Endothelial cell (in vitro differentiated cells): ENCODE results near the gene KLF15. TPM values are rescaled to one million over a fixed set of nuclear protein-coding genes. Genes with fewer than 3 reads are reported as not detected.

ENCODE experiments used
- DNase-seq: peaks from one replicate; pipeline ENCODE4 v3.0.0; 2021; ENCODE audit warnings: low spot score
- H3K27ac Mint-ChIP-seq: one replicate; pipeline ENCODE4 v1.8.0; 2021; ENCODE audit warnings: mixed read lengths, inconsistent platforms; ENCODE audit not compliant: unreplicated experiment
- H3K27me3 Mint-ChIP-seq: one replicate; pipeline ENCODE4 v1.8.0; 2021; ENCODE audit warnings: mild to moderate bottlenecking, moderate library complexity, mixed read lengths, inconsistent platforms; ENCODE audit not compliant: unreplicated experiment
- H3K36me3 Mint-ChIP-seq: one replicate; pipeline ENCODE4 v1.8.0; 2021; ENCODE audit warnings: mild to moderate bottlenecking, low read depth, mixed read lengths, inconsistent platforms; ENCODE audit not compliant: unreplicated experiment
- H3K4me1 Mint-ChIP-seq: one replicate; pipeline ENCODE4 v1.8.0; 2021; ENCODE audit warnings: mild to moderate bottlenecking, mixed read lengths, inconsistent platforms; ENCODE audit not compliant: unreplicated experiment
- H3K4me3 Mint-ChIP-seq: one replicate; pipeline ENCODE4 v1.8.0; 2021; ENCODE audit warnings: mild to moderate bottlenecking, mixed read lengths, inconsistent platforms; ENCODE audit not compliant: unreplicated experiment
- H3K9me3 Mint-ChIP-seq: one replicate; pipeline ENCODE4 v1.8.0; 2021; ENCODE audit warnings: mixed read lengths, inconsistent platforms; ENCODE audit not compliant: unreplicated experiment
- total RNA-seq: library from RNA; stranded (reverse); fragmentation: NEBNext Ultra II Directional; extraction: Animal tissue kit (Norgen Biotek cat#: 25700); gene quantifications from one replicate; pipeline ENCODE4 v1.2.1, GENCODE V29; 2021; ENCODE audit not compliant: unreplicated experiment
- TF ChIP-seq, protein P1 (sequence below): fragments of 200-600 bp; sonication (generic); IDR thresholded peaks from one replicate; pipeline ENCODE4 v1.5.0; 2021; ENCODE audit warnings: antibody characterized with exemption; ENCODE audit not compliant: unreplicated experiment

Gene KLF15
- total RNA-seq, 1 donor from 2014 or later: 0.67 TPM

DNA sequence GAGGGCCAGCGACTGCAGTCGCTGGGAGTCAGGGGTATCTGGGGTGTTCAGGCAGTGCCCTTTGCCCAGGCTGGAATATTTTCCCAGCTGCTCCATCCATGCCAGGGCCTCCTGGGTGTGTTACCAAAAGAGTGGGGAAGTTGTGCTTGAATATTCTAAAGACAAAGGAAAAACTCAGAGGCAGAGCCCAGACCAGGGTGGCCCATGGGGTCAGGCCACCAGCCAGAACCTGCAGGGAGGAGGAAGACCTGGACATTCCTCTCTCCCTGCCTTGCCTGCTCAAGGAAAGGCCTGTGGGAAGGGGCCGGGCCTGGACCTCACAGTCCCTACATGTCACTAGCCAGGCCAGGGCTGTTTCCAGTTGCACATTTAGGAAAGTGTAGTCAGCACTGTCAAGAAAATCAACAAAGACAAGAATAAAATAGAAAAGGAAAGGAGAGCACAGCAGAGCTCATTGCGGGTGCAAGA lies 16.0 kb upstream of the KLF15 start:
- Mint-ChIP-seq H3K36me3 (no peaks in the 10 kb centered on the region), H3K4me3 (no peak overlapping the region), H3K9me3 (no peaks in the 10 kb centered on the region), H3K27me3 (peaks cover 16% of the 10 kb centered on the region), H3K4me1 (no peaks in the 10 kb centered on the region), H3K27ac (no peak overlapping the region)
- TF ChIP-seq, protein P1, sequence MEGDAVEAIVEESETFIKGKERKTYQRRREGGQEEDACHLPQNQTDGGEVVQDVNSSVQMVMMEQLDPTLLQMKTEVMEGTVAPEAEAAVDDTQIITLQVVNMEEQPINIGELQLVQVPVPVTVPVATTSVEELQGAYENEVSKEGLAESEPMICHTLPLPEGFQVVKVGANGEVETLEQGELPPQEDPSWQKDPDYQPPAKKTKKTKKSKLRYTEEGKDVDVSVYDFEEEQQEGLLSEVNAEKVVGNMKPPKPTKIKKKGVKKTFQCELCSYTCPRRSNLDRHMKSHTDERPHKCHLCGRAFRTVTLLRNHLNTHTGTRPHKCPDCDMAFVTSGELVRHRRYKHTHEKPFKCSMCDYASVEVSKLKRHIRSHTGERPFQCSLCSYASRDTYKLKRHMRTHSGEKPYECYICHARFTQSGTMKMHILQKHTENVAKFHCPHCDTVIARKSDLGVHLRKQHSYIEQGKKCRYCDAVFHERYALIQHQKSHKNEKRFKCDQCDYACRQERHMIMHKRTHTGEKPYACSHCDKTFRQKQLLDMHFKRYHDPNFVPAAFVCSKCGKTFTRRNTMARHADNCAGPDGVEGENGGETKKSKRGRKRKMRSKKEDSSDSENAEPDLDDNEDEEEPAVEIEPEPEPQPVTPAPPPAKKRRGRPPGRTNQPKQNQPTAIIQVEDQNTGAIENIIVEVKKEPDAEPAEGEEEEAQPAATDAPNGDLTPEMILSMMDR: no peak
- no peak for DNase-seq

DNA sequence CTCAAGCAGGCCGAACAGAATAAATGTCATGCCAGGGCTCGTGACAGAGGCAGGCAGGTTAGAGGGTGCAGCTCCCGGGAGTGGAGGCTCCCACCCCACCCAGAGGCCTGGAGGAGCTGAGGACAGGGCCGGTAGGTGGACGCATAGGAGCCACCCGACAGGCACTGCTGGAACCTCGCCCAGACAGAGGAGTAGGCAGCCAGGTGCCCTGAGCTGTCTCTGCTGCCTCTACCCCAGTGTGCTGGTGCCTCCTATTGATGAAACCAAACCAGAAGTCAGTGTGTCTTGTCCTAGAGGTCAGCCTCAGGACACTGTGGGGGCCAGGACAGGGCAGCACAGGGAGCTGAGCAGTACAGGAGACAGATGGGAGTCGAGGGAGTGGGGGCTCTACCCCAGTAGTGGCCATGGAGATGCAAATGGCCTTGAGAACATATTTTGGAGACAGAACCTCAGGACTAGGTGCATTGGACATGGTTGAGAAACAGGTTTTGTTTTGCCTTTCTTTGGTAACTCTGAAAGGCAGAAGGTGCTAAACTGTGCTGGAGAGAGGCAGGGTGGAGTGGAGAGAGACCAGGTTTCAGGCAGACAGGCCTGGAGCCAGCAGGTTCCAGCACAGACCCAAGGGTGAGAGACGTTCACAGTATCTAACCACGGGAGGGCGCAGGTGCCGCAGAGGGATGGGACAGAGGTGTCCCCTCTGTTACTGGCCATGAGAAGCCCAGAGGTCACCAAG lies 15.4 kb upstream of the KLF15 start:
- TF ChIP-seq, protein P1: no peak
- no peak overlapping the region for H3K4me3 Mint-ChIP-seq
- no peak for DNase-seq
- H3K9me3 Mint-ChIP-seq: no peaks in the 10 kb centered on the region
- no peaks in the 10 kb centered on the region for H3K36me3 Mint-ChIP-seq
- H3K27me3 Mint-ChIP-seq: peaks cover 16% of the 10 kb centered on the region
- H3K27ac Mint-ChIP-seq: no peak overlapping the region
- no peaks in the 10 kb centered on the region for H3K4me1 Mint-ChIP-seq

DNA sequence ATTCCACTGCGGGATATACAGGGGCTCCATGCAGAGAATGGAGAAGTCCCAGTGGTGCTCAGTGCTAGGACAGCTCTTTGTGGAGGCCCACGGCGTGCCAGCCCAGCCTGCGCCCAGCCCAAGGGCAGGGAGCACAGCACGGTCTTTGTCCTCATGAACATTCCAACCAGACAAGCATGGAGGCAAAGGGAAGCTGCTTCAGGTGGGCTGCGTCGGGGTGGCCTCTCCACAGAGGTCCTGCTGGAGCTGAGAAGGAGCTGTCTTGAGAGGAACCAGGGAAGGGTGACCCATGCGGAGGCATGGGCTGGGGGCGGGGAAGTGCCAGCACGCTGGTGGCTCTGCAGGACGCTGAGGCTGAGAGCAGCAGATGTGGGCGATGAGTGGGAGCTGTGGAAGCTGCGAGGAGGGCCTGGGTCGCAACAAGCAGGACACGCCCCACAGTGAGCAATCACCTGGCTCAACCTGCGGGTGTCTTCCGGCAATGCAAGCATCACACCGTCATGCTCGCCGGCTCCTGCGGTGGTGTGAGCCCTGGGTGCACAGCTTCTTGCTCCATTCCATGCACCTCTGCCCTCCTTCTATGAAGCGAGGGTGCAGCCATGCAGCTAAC lies 14.0 kb upstream of the KLF15 start:
- TF ChIP-seq, protein P1: no peak
- no peaks in the 10 kb centered on the region for H3K36me3 Mint-ChIP-seq

DNA sequence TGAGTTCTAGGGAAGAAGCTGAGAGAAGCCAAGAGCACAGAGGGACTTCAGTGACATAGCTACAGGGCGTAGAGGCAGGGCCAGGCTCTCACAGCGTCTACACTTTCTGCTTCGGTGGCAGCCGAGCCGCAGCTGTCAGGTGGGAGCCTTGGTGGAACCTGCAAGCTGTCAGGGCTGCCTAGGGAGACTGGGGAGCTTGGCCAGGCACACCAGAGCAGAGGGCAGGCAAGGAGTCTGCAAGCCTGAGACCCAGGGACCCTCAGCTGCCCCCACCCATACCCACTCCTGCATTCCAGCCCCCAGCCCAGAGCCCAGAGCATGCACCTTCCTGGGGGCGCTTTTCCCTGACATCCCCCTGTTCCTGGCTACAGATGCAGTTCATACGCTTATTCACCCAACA lies 13.4 kb upstream of the KLF15 start:
- TF ChIP-seq, protein P1: no peak
- Mint-ChIP-seq H3K36me3 (no peaks in the 10 kb centered on the region), H3K9me3 (no peaks in the 10 kb centered on the region), H3K4me3 (no peak overlapping the region), H3K27me3 (peaks cover 17% of the 10 kb centered on the region), H3K27ac (no peak overlapping the region), H3K4me1 (no peaks in the 10 kb centered on the region)
- no peak for DNase-seq

More for the DNA sequence above, 14.0 kb upstream of the KLF15 start:
- Mint-ChIP-seq H3K27me3 (peaks cover 17% of the 10 kb centered on the region), H3K9me3 (no peaks in the 10 kb centered on the region), H3K4me3 (no peak overlapping the region), H3K4me1 (no peaks in the 10 kb centered on the region), H3K27ac (no peak overlapping the region)
- no peak for DNase-seq

DNA sequence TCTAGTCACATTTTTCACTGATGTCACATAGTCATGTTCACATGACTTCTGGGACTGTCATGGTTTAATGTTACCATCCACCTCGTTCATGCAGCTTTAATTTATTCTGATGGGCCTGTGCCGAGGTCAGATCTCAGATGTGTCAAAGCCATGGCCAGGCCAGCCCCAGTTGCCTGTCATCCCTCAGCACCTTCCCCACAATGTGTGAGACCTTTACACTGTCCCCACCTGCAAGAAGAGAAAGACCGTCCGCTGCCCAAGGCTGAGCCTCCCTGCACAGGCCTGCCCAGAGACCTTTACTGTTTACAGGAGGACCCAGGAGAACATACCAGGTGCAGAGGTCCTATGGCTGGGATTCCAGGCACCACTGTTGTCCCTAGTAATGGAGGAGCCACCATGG lies 12.8 kb upstream of the KLF15 start:
- no peak overlapping the region for H3K4me3 Mint-ChIP-seq
- no peaks in the 10 kb centered on the region for H3K4me1 Mint-ChIP-seq
- peaks cover 13% of the 10 kb centered on the region for H3K27me3 Mint-ChIP-seq
- no peaks in the 10 kb centered on the region for H3K36me3 Mint-ChIP-seq
- DNase-seq: no peak
- TF ChIP-seq, protein P1: no peak
- H3K9me3 Mint-ChIP-seq: no peaks in the 10 kb centered on the region
- H3K27ac Mint-ChIP-seq: no peak overlapping the region
